GM19324 (cell line): ENCODE measurements around the gene INPP5D.
"Not testable (repeated sequence)": the region's sequence is repeated elsewhere in the genome, so short reads cannot be mapped to it uniquely, and the experiment has no call there.

ENCODE experiments used
- ATAC-seq: cut with Tn5 transposase; IDR thresholded peaks from one replicate; pipeline ENCODE4 v1.9.1; 2021; ENCODE audit warnings: mild to moderate bottlenecking, moderate library complexity; ENCODE audit not compliant: unreplicated experiment, low FRiP score

The INPP5D gene

GRCh38 chr2:233089851-233090250 is 29.7 kb downstream of the INPP5D start:
- ATAC-seq: no peak

GRCh38 chr2:233090879-233091278 is 30.7 kb downstream of the INPP5D start:
- ATAC-seq: no peak

- no peak for ATAC-seq
Measured at GRCh38 chr2:233091595-233092375, 31.6 kb downstream of the INPP5D start.

- no peak for ATAC-seq
Measured at GRCh38 chr2:233092432-233093165, 32.5 kb downstream of the INPP5D start.

- ATAC-seq: no peak
Measured at GRCh38 chr2:233093166-233093448, 33.0 kb downstream of the INPP5D start.

- no peak for ATAC-seq
Measured at GRCh38 chr2:233093721-233094120, 33.6 kb downstream of the INPP5D start.

GRCh38 chr2:233094614-233095013 is 34.5 kb downstream of the INPP5D start:
- ATAC-seq: no peak

- no peak for ATAC-seq
Measured at GRCh38 chr2:233096006-233096405, 35.9 kb downstream of the INPP5D start.

- no peak for ATAC-seq
Measured at GRCh38 chr2:233098618-233099017, 38.5 kb downstream of the INPP5D start.

- ATAC-seq: not testable (repeated sequence)
Measured at GRCh38 chr2:233099820-233100191, 39.7 kb downstream of the INPP5D start.

- ATAC-seq: peak; percentile 77
Measured at GRCh38 chr2:233100192-233100998, 40.3 kb downstream of the INPP5D start.

- ATAC-seq: no peak
Measured at GRCh38 chr2:233101141-233101540, 41.0 kb downstream of the INPP5D start.

- no peak for ATAC-seq
Measured at GRCh38 chr2:233101816-233102215, 41.7 kb downstream of the INPP5D start.

- ATAC-seq: no peak
Measured at GRCh38 chr2:233105156-233105895, 45.2 kb downstream of the INPP5D start.

GRCh38 chr2:233105930-233106329 is 45.8 kb downstream of the INPP5D start:
- ATAC-seq: no peak

GRCh38 chr2:233107011-233107410 is 46.9 kb downstream of the INPP5D start:
- ATAC-seq: no peak

GRCh38 chr2:233107831-233108300 is 47.7 kb downstream of the INPP5D start:
- no peak for ATAC-seq

GRCh38 chr2:233108611-233109490 is 48.7 kb downstream of the INPP5D start:
- ATAC-seq: no peak

- no peak for ATAC-seq
Measured at GRCh38 chr2:233111427-233111826, 51.3 kb downstream of the INPP5D start.

GRCh38 chr2:233112329-233112728 is 52.2 kb downstream of the INPP5D start:
- ATAC-seq: no peak
